Measurements from ENCODE around the gene HAUS6. TPM values are rescaled to one million over a fixed set of nuclear protein-coding genes. Genes with fewer than 3 reads are reported as not detected.
"Not testable (repeated sequence)": the region's sequence is repeated elsewhere in the genome, so short reads cannot be mapped to it uniquely, and the experiment has no call there.

Gene HAUS6
- polyA plus RNA-seq (ENCODE audit: insufficient read length): 23.8 TPM
- long read RNA-seq, donor 1: 0 reads
- long read RNA-seq, donor 2: 0 reads
- long read RNA-seq, donor 3, full-length matches to known transcripts: 2 of 2 reads
- long read RNA-seq, donor 3, partial matches to known transcripts: 0 of 2 reads
- long read RNA-seq, donor 3, other reads (novel, unspliced or antisense): 0 of 2 reads
- long read RNA-seq, donor 4, partial matches to known transcripts: 81 of 81 reads
- long read RNA-seq, donor 4, other reads (novel, unspliced or antisense): 0 of 81 reads
- long read RNA-seq, donor 5, full-length matches to known transcripts: 3 of 8 reads
- long read RNA-seq, donor 5, partial matches to known transcripts: 5 of 8 reads
- long read RNA-seq, donor 5, other reads (novel, unspliced or antisense): 0 of 8 reads
- long read RNA-seq, donor 6: 0 reads
- long read RNA-seq, donor 7, full-length matches to known transcripts: 3 of 3 reads
- long read RNA-seq, donor 7, partial matches to known transcripts: 0 of 3 reads
- long read RNA-seq, donor 7, other reads (novel, unspliced or antisense): 0 of 3 reads
- long read RNA-seq, donor 8: 0 reads

GRCh38 chr9:19102631-19103345 is at the start of gene HAUS6:
HAUS6 (minus strand) TSS chr9:19102904; CDS start chr9:19102651, 253 bp downstream.
- DNase-seq: peak; percentile 95

- DNase-seq: not testable (repeated sequence)
These were observed 49.4 kb upstream of the HAUS6 start for GRCh38 chr9:19152160-19152498.

GRCh38 chr9:19151425-19152159 is 48.9 kb upstream of the HAUS6 start:
- no peak for DNase-seq

- DNase-seq: no peak
These were observed 46.5 kb upstream of the HAUS6 start for GRCh38 chr9:19149230-19149629.

- no peak for DNase-seq
These were observed 45.5 kb upstream of the HAUS6 start for GRCh38 chr9:19148187-19148586.

GRCh38 chr9:19146441-19147024 is 43.8 kb upstream of the HAUS6 start:
- no peak for DNase-seq

- DNase-seq: no peak
These were observed 43.2 kb upstream of the HAUS6 start for GRCh38 chr9:19145881-19146280.

- DNase-seq: no peak
These were observed 37.6 kb upstream of the HAUS6 start for GRCh38 chr9:19140259-19140658.

- DNase-seq: no peak
These were observed 35.4 kb upstream of the HAUS6 start for GRCh38 chr9:19138084-19138483.

- DNase-seq: no peak
These were observed 34.6 kb upstream of the HAUS6 start for GRCh38 chr9:19137282-19137681.

- DNase-seq: no peak
These were observed 33.4 kb upstream of the HAUS6 start for GRCh38 chr9:19136129-19136528.

GRCh38 chr9:19133549-19134345 is 31.0 kb upstream of the HAUS6 start:
- DNase-seq: no peak

- no peak for DNase-seq
These were observed 27.7 kb upstream of the HAUS6 start for GRCh38 chr9:19130436-19130835.

- peak; percentile 48 for DNase-seq
These were observed 25.3 kb upstream of the HAUS6 start for GRCh38 chr9:19127871-19128500.

- no peak for DNase-seq
These were observed 21.7 kb upstream of the HAUS6 start for GRCh38 chr9:19124430-19124793.

GRCh38 chr9:19122490-19123042 is 19.9 kb upstream of the HAUS6 start:
- no peak for DNase-seq

GRCh38 chr9:19120877-19121276 is 18.2 kb upstream of the HAUS6 start:
- DNase-seq: no peak

- no peak for DNase-seq
These were observed 17.2 kb upstream of the HAUS6 start for GRCh38 chr9:19119801-19120440.

GRCh38 chr9:19119246-19119645 is 16.5 kb upstream of the HAUS6 start:
- no peak for DNase-seq

Data from left kidney (tissue), 8 donors.